ENCODE measurements around the gene ANKRD9. TPM values are rescaled to one million over a fixed set of nuclear protein-coding genes. Genes with fewer than 3 reads are reported as not detected.

Gene ANKRD9
- total and polyA plus RNA-seq, 12 donors = 2.6 to 105 (median 40.2) TPM

GRCh38 chr14:102493096-102493495, 16.5 kb downstream of the ANKRD9 start:
- H3K9me3 ChIP-seq (replicated peaks in 1 of 3) = no peaks in the 10 kb centered on the region
- intact Hi-C loops (cut with DNase I) = no loop called here
- TF ChIP-seq POLR2A (IDR thresholded peaks at IDR 0.05) (no peak), CTCF (IDR thresholded peaks at IDR 0.05) (no peak)
- H3K27me3 ChIP-seq = no peaks in the 10 kb centered on the region
- H3K4me1 ChIP-seq (replicated peaks in 1 of 2) = no peaks in the 10 kb centered on the region
- no peak overlapping the region for H3K4me3 ChIP-seq
- WGBS, 4 donors = 71 to 87% (median 86%) methylated on average over 12 to 15 of the region's 15 CpGs
- H3K27ac ChIP-seq = no peak overlapping the region
- no peak for DNase-seq
- H3K36me3 ChIP-seq (replicated peaks in 1 of 2) = peaks cover 0 to 4% of the 10 kb centered on the region in 2 donors

- no peak overlapping the region for H3K27ac ChIP-seq
- 89 to 95% (median 92%) methylated on average over 16 to 17 of the region's 17 CpGs for WGBS, 4 donors
- no peak overlapping the region for H3K4me3 ChIP-seq
- no peak for DNase-seq
- intact Hi-C loops (cut with DNase I) = no loop called here
- no peaks in the 10 kb centered on the region for H3K4me1 ChIP-seq (replicated peaks in 1 of 2)
- H3K27me3 ChIP-seq = no peaks in the 10 kb centered on the region
- TF ChIP-seq POLR2A (IDR thresholded peaks at IDR 0.05) = no peak
- TF ChIP-seq CTCF (IDR thresholded peaks at IDR 0.05) = no peak
- H3K9me3 ChIP-seq (replicated peaks in 1 of 3) = no peaks in the 10 kb centered on the region
- no peaks in the 10 kb centered on the region for H3K36me3 ChIP-seq (replicated peaks in 1 of 2)
Observed at GRCh38 chr14:102492531-102492910, 17.1 kb downstream of the ANKRD9 start.

GRCh38 chr14:102491786-102492530, 17.6 kb downstream of the ANKRD9 start:
- TF ChIP-seq CTCF (IDR thresholded peaks at IDR 0.05) (no peak), POLR2A (IDR thresholded peaks at IDR 0.05) (no peak)
- Histone ChIP-seq H3K9me3 (replicated peaks in 1 of 3) (no peaks in the 10 kb centered on the region), H3K27ac (no peak overlapping the region), H3K4me3 (no peak overlapping the region), H3K27me3 (no peaks in the 10 kb centered on the region), H3K4me1 (replicated peaks in 1 of 2) (peaks cover 0 to 5% of the 10 kb centered on the region in 2 donors), H3K36me3 (replicated peaks in 1 of 2) (no peaks in the 10 kb centered on the region)
- WGBS, 4 donors = 90 to 97% (median 92%) methylated on average over 6 to 7 of the region's 7 CpGs
- DNase-seq = no peak
- intact Hi-C loops (cut with DNase I) = no loop called here

- intact Hi-C loops (cut with DNase I) = no loop called here
- Histone ChIP-seq H3K27me3 (no peaks in the 10 kb centered on the region), H3K36me3 (replicated peaks in 1 of 2) (no peaks in the 10 kb centered on the region), H3K4me1 (replicated peaks in 1 of 2) (peaks cover 0 to 8% of the 10 kb centered on the region in 2 donors), H3K4me3 (no peak overlapping the region), H3K27ac (no peak overlapping the region), H3K9me3 (replicated peaks in 1 of 3) (no peaks in the 10 kb centered on the region)
- no peak for DNase-seq
- 84 to 94% (median 87%) methylated on average over 3 of the region's 3 CpGs for WGBS, 4 donors
- no peak for TF ChIP-seq POLR2A (IDR thresholded peaks at IDR 0.05)
- no peak for TF ChIP-seq CTCF (IDR thresholded peaks at IDR 0.05)
Observed at GRCh38 chr14:102491366-102491765, 18.2 kb downstream of the ANKRD9 start.
